WTC11 (cell line): ENCODE measurements around the gene USP43.

Experiments used
- ATF1 ChIP-seq: sonication (generic); formaldehyde crosslinking; IDR thresholded peaks from 2 replicates; pipeline ENCODE4 v1.8.1; 2023; ENCODE audit warnings: mild to moderate bottlenecking, moderate library complexity, missing genetic modification reagents
- CTCF ChIP-seq: fragments of 200-600 bp; IDR thresholded peaks from 2 replicates; pipeline ENCODE4 v1.8.0; 2022; ENCODE audit warnings: antibody characterized with exemption
- JUN ChIP-seq: sonication (generic); formaldehyde crosslinking; IDR thresholded peaks from 2 replicates; pipeline ENCODE4 v1.8.0; 2023; ENCODE audit warnings: mild to moderate bottlenecking, missing genetic modification reagents
- NFATC4 ChIP-seq: fragments of 250-450 bp; sonication (Bioruptor Pico); IDR thresholded peaks from 2 replicates; pipeline ENCODE4 v1.9.0; 2021; ENCODE audit warnings: mild to moderate bottlenecking
- ZNF263 ChIP-seq: sonication (generic); formaldehyde crosslinking; IDR thresholded peaks from 2 replicates; pipeline ENCODE4 v1.8.1; 2022; ENCODE audit warnings: low read depth, mild to moderate bottlenecking, moderate library complexity, missing genetic modification reagents
- ZNF423 ChIP-seq: fragments of 250-450 bp; sonication (Bioruptor Pico); IDR thresholded peaks from 2 replicates; pipeline ENCODE4 v2.1.2; 2022; ENCODE audit warnings: mild to moderate bottlenecking, moderate library complexity

DNA sequence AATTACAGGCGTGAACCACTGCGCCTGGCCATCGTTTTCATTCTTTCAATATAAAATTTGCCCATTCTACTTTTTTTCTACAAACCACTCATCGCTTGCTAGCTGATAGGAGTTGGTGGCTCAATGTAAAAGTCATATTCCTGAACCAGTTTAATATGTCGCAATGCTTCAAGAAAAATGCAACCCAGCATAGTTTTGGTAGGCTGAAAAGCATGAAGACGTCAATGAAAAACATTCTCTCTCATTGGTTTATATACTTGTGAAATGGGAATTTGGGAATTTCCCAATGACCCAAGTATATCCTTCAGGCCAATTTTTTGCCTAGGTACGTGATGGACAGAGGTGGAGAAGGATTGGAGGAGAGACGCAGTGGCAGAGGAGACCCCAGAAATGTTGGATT, 26.9 kb downstream of the USP43 start:
- no peak for TF ChIP-seq ZNF423 (CRISPR knock-in tag)
- no peak for TF ChIP-seq CTCF
- no peak for TF ChIP-seq JUN (CRISPR knock-in tag)
- TF ChIP-seq ATF1, result no peak
- no peak for TF ChIP-seq NFATC4 (CRISPR knock-in tag)
- TF ChIP-seq ZNF263 (CRISPR knock-in tag), result no peak
